A673 (cell line): Measurements from ENCODE around the gene WFS1. TPM values are rescaled to one million over a fixed set of nuclear protein-coding genes. Genes with fewer than 3 reads are reported as not detected.

Experiments
- BruUV-seq: library from RNA; stranded (reverse); fragments of 400-500 nt; replicated peaks from 2 replicates; lab custom pipeline; 2021; lab: Mats Ljungman, UMichigan
- CTCF ChIA-PET: fragments of 300-600 bp; sonication (Branson Sonifier 250); formaldehyde crosslinking; loops from one replicate; lab custom pipeline; 2022; ENCODE audit warnings: antibody characterized with exemption; lab: Charles Lee
- POLR2A ChIA-PET: fragments of 300-600 bp; sonication (Branson Sonifier 250); formaldehyde crosslinking; loops from one replicate; lab custom pipeline; 2022; ENCODE audit warnings: antibody characterized with exemption; ENCODE audit not compliant: low non-redundant PET; lab: Charles Lee
- DNase-seq: peaks from one replicate; pipeline ENCODE4 v3.0.0-alpha.2; 2015; ENCODE audit warnings: low spot score
- H3K27ac ChIP-seq: fragments of 200-600 bp; sonication (generic); 2 replicates; pipeline ENCODE4 v1.5.1; 2016; ENCODE audit warnings: mixed run types, low read depth, mild to moderate bottlenecking, mixed read lengths, antibody characterized with exemption, low read length; ENCODE audit not compliant: poor library complexity, severe bottlenecking
- H3K27me3 ChIP-seq: fragments of 200-600 bp; sonication (generic); replicated peaks from 2 replicates; pipeline ENCODE4 v1.6.1; 2017; ENCODE audit warnings: mixed run types, low read depth, mild to moderate bottlenecking, mixed read lengths, antibody characterized with exemption, low read length; ENCODE audit not compliant: insufficient read depth, poor library complexity
- H3K36me3 ChIP-seq: fragments of 200-600 bp; sonication (generic); 2 replicates; pipeline ENCODE4 v1.6.1; 2016; ENCODE audit warnings: mixed run types, mild to moderate bottlenecking, mixed read lengths, antibody characterized with exemption, low read length; ENCODE audit not compliant: insufficient read depth, poor library complexity, severe bottlenecking
- H3K4me1 ChIP-seq: fragments of 200-600 bp; sonication (generic); 2 replicates; pipeline ENCODE4 v1.6.1; 2017; ENCODE audit warnings: mixed run types, mild to moderate bottlenecking, mixed read lengths, antibody characterized with exemption, low read length; ENCODE audit not compliant: insufficient read depth, poor library complexity, severe bottlenecking
- H3K4me3 ChIP-seq: fragments of 200-600 bp; sonication (generic); 2 replicates; pipeline ENCODE4 v1.5.1; 2016; ENCODE audit warnings: low read depth, mixed run types, mild to moderate bottlenecking, mixed read lengths, low read length; ENCODE audit not compliant: poor library complexity, severe bottlenecking
- H3K9me3 ChIP-seq: fragments of 200-600 bp; sonication (generic); 2 replicates; pipeline ENCODE4 v1.6.1; 2016; ENCODE audit warnings: mixed run types, low read depth, mild to moderate bottlenecking, mixed read lengths, antibody characterized with exemption, low read length; ENCODE audit not compliant: poor library complexity, severe bottlenecking
- CTCF ChIP-seq: fragments of 300-800, 200-600 bp; sonication (generic); conservative IDR thresholded peaks from 2 replicates; pipeline ENCODE4 v1.5.1; 2017; ENCODE audit warnings: low read depth, mild to moderate bottlenecking, antibody characterized with exemption, low read length, moderate library complexity, mixed read lengths
- EZH2 ChIP-seq: fragments of 200-600 bp; sonication (generic); IDR thresholded peaks from 2 replicates; pipeline ENCODE4 v1.6.1; 2017; ENCODE audit warnings: borderline replicate concordance, low read depth, mild to moderate bottlenecking, mixed read lengths, antibody characterized with exemption, low read length; ENCODE audit not compliant: poor library complexity, severe bottlenecking
- intact Hi-C: fragments of 100-400 bp; cut with micrococcal nuclease; formaldehyde crosslinking; loops from one replicate; pipeline ENCODE4 v1.10.0; 2022; ENCODE audit not compliant: unreplicated experiment
- total RNA-seq: library from RNA; stranded (reverse); gene quantifications from 2 replicates; pipeline ENCODE4 v1.2.3, GENCODE V29; 2021

The WFS1 gene
- total RNA-seq, 1 experiment from 2014 or later, result 14.0 TPM

- no peak for DNase-seq
- no peak for TF ChIP-seq EZH2
- TF ChIP-seq CTCF, result no peak
- no TSS peak for BruUV-seq
- Histone ChIP-seq H3K27me3 (peaks cover 26% of the 10 kb centered on the region), H3K36me3 (no peaks in the 10 kb centered on the region), H3K27ac (no peak overlapping the region), H3K9me3 (no peaks in the 10 kb centered on the region), H3K4me1 (no peaks in the 10 kb centered on the region), H3K4me3 (no peak overlapping the region)
- intact Hi-C loops, result no loop called here
- ChIA-PET CTCF (no interaction called here), POLR2A (no interaction called here)
These were observed 36.5 kb upstream of the WFS1 start for GRCh38 chr4:6232836-6233785.

GRCh38 chr4:6233929-6234328 is 35.7 kb upstream of the WFS1 start:
- H3K27me3 ChIP-seq, result peaks cover 26% of the 10 kb centered on the region
- POLR2A ChIA-PET, result no interaction called here
- intact Hi-C loops, result no loop called here
- H3K36me3 ChIP-seq, result no peaks in the 10 kb centered on the region
- no peaks in the 10 kb centered on the region for H3K9me3 ChIP-seq
- H3K4me3 ChIP-seq, result no peak overlapping the region
- DNase-seq, result no peak
- H3K27ac ChIP-seq, result no peak overlapping the region
- BruUV-seq, result no TSS peak
- CTCF ChIA-PET, result no interaction called here
- TF ChIP-seq EZH2, result no peak
- no peak for TF ChIP-seq CTCF
- H3K4me1 ChIP-seq, result no peaks in the 10 kb centered on the region

- ChIA-PET CTCF (no interaction called here), POLR2A (no interaction called here)
- H3K36me3 ChIP-seq, result no peaks in the 10 kb centered on the region
- no peaks in the 10 kb centered on the region for H3K9me3 ChIP-seq
- no TSS peak for BruUV-seq
- TF ChIP-seq EZH2, result no peak
- intact Hi-C loops, result no loop called here
- peaks cover 33% of the 10 kb centered on the region for H3K27me3 ChIP-seq
- no peaks in the 10 kb centered on the region for H3K4me1 ChIP-seq
- no peak for DNase-seq
- no peak overlapping the region for H3K4me3 ChIP-seq
- H3K27ac ChIP-seq, result no peak overlapping the region
These were observed 34.6 kb upstream of the WFS1 start for GRCh38 chr4:6235012-6235411.
